Keratinocyte (primary cell): ENCODE data around the gene LAMA2. TPM values are rescaled to one million over a fixed set of nuclear protein-coding genes. Genes with fewer than 3 reads are reported as not detected.

Experiments used
- DNase-seq: peaks from one replicate; pipeline ENCODE4 v3.0.0-alpha.2; 2011; ENCODE audit warnings: low read depth, missing footprints, low spot score
- FAIRE-seq: peaks from 2 replicates; lab custom pipeline; 2011; peaks lifted over from hg19 to GRCh38; lab: Jason Lieb, UNC
- H2AFZ ChIP-seq: 2 replicates; pipeline ENCODE4 v1.6.0; 2012; ENCODE audit warnings: low read length, control low read depth, inconsistent platforms; ENCODE audit not compliant: control insufficient read depth
- H3K27ac ChIP-seq: 2 replicates; pipeline ENCODE4 v1.5.1; 2011; ENCODE audit warnings: low read length; ENCODE audit not compliant: control insufficient read depth, insufficient read depth
- H3K27me3 ChIP-seq: 3 replicates; pipeline ENCODE4 v1.6.0; 2011; ENCODE audit warnings: low read length; ENCODE audit not compliant: control insufficient read depth, insufficient read depth; ENCODE audit errors: extremely low read depth
- H3K36me3 ChIP-seq, 2 experiments: 2 replicates in 1 of 2; 3 replicates in 1 of 2; pipeline ENCODE4 v1.5.1; 2011; ENCODE audit warnings: low read length in 2 of 2, mild to moderate bottlenecking in 1 of 2; ENCODE audit not compliant: control insufficient read depth in 2 of 2, insufficient read depth in 2 of 2; ENCODE audit errors: extremely low read depth in 1 of 2
- H3K4me1 ChIP-seq: 3 replicates; pipeline ENCODE4 v1.5.1; 2011; ENCODE audit warnings: low read length; ENCODE audit not compliant: control insufficient read depth, insufficient read depth; ENCODE audit errors: extremely low read depth
- H3K4me2 ChIP-seq: 3 replicates; pipeline ENCODE4 v1.6.0; 2011; ENCODE audit warnings: low read depth, low read length; ENCODE audit not compliant: control insufficient read depth, insufficient read depth; ENCODE audit errors: extremely low read depth
- H3K4me3 ChIP-seq, 3 experiments: fragments of 200-600 bp in 1 of 3; sonication (generic) in 1 of 3; 2 replicates in 2 of 3; 3 replicates in 1 of 3; pipeline ENCODE4 v1.5.1; 2011 to 2016; ENCODE audit warnings: low read length in 3 of 3, mild to moderate bottlenecking in 3 of 3, control low read depth in 2 of 3, inconsistent platforms in 1 of 3, low read depth in 1 of 3, mixed read lengths in 1 of 3, mixed run types in 1 of 3, moderate library complexity in 1 of 3; ENCODE audit not compliant: control insufficient read depth in 2 of 3, insufficient read depth in 2 of 3; ENCODE audit errors: extremely low read depth in 1 of 3
- H3K79me2 ChIP-seq: 2 replicates; pipeline ENCODE4 v1.6.0; 2012; ENCODE audit warnings: low read length; ENCODE audit not compliant: control insufficient read depth, insufficient read depth
- H3K9ac ChIP-seq: 3 replicates; pipeline ENCODE4 v1.6.0; 2011; ENCODE audit warnings: low read length; ENCODE audit not compliant: control insufficient read depth, insufficient read depth; ENCODE audit errors: extremely low read depth
- H3K9me1 ChIP-seq: 3 replicates; pipeline ENCODE4 v1.6.0; 2011; ENCODE audit warnings: low read length; ENCODE audit not compliant: control insufficient read depth, insufficient read depth; ENCODE audit errors: extremely low read depth
- H3K9me3 ChIP-seq: 2 replicates; pipeline ENCODE4 v1.5.1; 2012; ENCODE audit warnings: low read depth, low read length; ENCODE audit not compliant: control insufficient read depth
- H4K20me1 ChIP-seq: 3 replicates; pipeline ENCODE4 v1.6.0; 2011; ENCODE audit warnings: low read length; ENCODE audit not compliant: control insufficient read depth, insufficient read depth; ENCODE audit errors: extremely low read depth
- CTCF ChIP-seq, 3 experiments: IDR thresholded peaks in 1 of 3; conservative IDR thresholded peaks in 1 of 3; optimal IDR thresholded peaks in 1 of 3; 2 replicates in 2 of 3; 3 replicates in 1 of 3; pipeline versions ENCODE3 to v1.5.1; 2011; ENCODE audit warnings: low read length in 3 of 3, mild to moderate bottlenecking in 3 of 3, moderate library complexity in 2 of 3, control low read depth in 1 of 3, inconsistent platforms in 1 of 3; ENCODE audit not compliant: insufficient read depth in 2 of 3; ENCODE audit errors: extremely low read depth in 1 of 3
- EZH2 ChIP-seq: IDR thresholded peaks from one replicate; pipeline ENCODE4 v1.6.1; 2012; ENCODE audit warnings: inconsistent platforms, mild to moderate bottlenecking, low read length, moderate library complexity
- dilution Hi-C: fragments of 300-500 bp; cut with MboI; formaldehyde crosslinking; loops from one replicate; pipeline ENCODE4 v1.7.0; 2020; ENCODE audit warnings: low sequenced_read_pairs; ENCODE audit not compliant: extremely low pct_ligation_motif_present
- polyA plus RNA-seq, 5 experiments: library from polyadenylated mRNA; depleted of rRNA in 3 of 5; stranded (reverse) in 3 of 5; stranded (forward) in 1 of 5; unstranded in 1 of 5; fragments of >200 nt; gene quantifications; 1 replicate in 1 of 5; 2 replicates in 3 of 5; 3 replicates in 1 of 5; pipeline versions ENCODE4 v1.2.1 to v1.2.3, GENCODE V29; 2011 to 2012; ENCODE audit warnings: missing spikeins in 2 of 5, low read depth in 1 of 5, low replicate concordance in 1 of 5

LAMA2 gene
- polyA plus RNA-seq, 1 donor (not counting 4 experiments of a cell fraction or from before 2014, with no cell fraction given), result 1.4 TPM

- Histone ChIP-seq H3K27me3 (no peaks in the 10 kb centered on the region), H3K9me3 (no peaks in the 10 kb centered on the region), H3K36me3 (no peaks in the 10 kb centered on the region), H3K27ac (no peak overlapping the region), H3K79me2 (no peaks in the 10 kb centered on the region), H2AFZ (no peak overlapping the region), H4K20me1 (no peaks in the 10 kb centered on the region), H3K9me1 (no peaks in the 10 kb centered on the region), H3K4me2 (no peak overlapping the region), H3K9ac (no peak overlapping the region), H3K4me3 (no peak overlapping the region), H3K4me1 (no peaks in the 10 kb centered on the region)
- no peak for FAIRE-seq
- DNase-seq, result no peak
- TF ChIP-seq CTCF (optimal IDR thresholded peaks at IDR 0.05 in 1 of 3, IDR thresholded peaks at IDR 0.05 in 1 of 3, conservative IDR thresholded peaks at IDR 0.05 in 1 of 3; ENCODE audit: extremely low read depth in 1 of 3, insufficient read depth in 2 of 3, low read length in 3 of 3) (no peak), EZH2 (no peak)
- dilution Hi-C loops, result no loop called here
Observed at GRCh38 chr6:129448965-129449364, 566.0 kb downstream of the LAMA2 start.

DNA sequence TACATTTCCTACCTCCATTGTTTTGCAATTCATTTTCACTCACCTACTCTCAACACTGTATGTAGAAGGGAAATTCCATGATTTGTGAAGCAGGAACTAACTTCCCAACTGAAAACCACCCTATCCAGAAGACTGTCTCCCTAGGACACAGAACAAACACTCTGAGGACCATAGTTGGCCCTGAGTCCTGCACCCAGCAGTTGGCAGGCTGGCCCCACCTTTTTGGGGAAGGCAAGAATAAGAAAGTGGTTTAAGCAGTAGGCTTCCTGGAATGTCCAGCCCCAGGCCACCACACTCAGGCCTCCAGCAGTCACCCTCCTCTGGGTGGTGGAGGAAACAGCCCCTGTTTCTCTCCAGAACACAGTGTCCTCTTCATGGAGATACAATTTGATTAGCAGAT, 568.2 kb downstream of the LAMA2 start:
- TF ChIP-seq CTCF (optimal IDR thresholded peaks at IDR 0.05 in 1 of 3, IDR thresholded peaks at IDR 0.05 in 1 of 3, conservative IDR thresholded peaks at IDR 0.05 in 1 of 3; ENCODE audit: extremely low read depth in 1 of 3, insufficient read depth in 2 of 3, low read length in 3 of 3) (no peak), EZH2 (no peak)

More for the DNA sequence above, 568.2 kb downstream of the LAMA2 start:
- Histone ChIP-seq H3K9ac (no peak overlapping the region), H3K9me1 (no peaks in the 10 kb centered on the region), H3K9me3 (no peaks in the 10 kb centered on the region), H3K4me1 (no peaks in the 10 kb centered on the region), H3K27me3 (no peaks in the 10 kb centered on the region), H3K79me2 (no peaks in the 10 kb centered on the region), H3K4me2 (no peak overlapping the region), H3K27ac (no peak overlapping the region), H3K4me3 (no peak overlapping the region), H4K20me1 (no peaks in the 10 kb centered on the region), H2AFZ (no peak overlapping the region), H3K36me3 (no peaks in the 10 kb centered on the region)
- FAIRE-seq, result no peak
- DNase-seq, result no peak
- dilution Hi-C loops, result no loop called here
